Measurements from ENCODE around the gene OGDH. TPM values are rescaled to one million over a fixed set of nuclear protein-coding genes. Genes with fewer than 3 reads are reported as not detected.

OGDH gene
- total and polyA plus RNA-seq, 10 of the 15 experiments (the other 5 are each of a cell fraction or from before 2014, with no cell fraction given) = 4.1 to 103 (median 48.4) TPM

GRCh38 chr7:44750921-44751571 lies 144.6 kb downstream of the OGDH start (continued):
- TF ChIP-seq E4F1 (IDR thresholded peaks at IDR 0.05; ENCODE audit: borderline replicate concordance, partially characterized antibody) (no peak), NBN (IDR thresholded peaks at IDR 0.05) (peak; percentile 74; the same call in 1 of the 2 replicates), SMAD1 (IDR thresholded peaks at IDR 0.05; ENCODE audit: low read depth, partially characterized antibody) (peak; percentile 48), ZBTB4 (CRISPR knock-in tag; IDR thresholded peaks at IDR 0.05) (no peak), IKZF2 (IDR thresholded peaks at IDR 0.05) (peak; percentile 86 to 87), BHLHE40 (IDR thresholded peaks at IDR 0.05; ENCODE audit: borderline replicate concordance in 1 of 2, low read depth in 2 of 2, low read length in 1 of 2) (peak; percentile 68 to 70; a peak in 3 of 4 replicates), BCLAF1 (IDR thresholded peaks at IDR 0.05) (no peak), RAD51 (IDR thresholded peaks at IDR 0.05) (peak; percentile 93), PKNOX1 (IDR thresholded peaks at IDR 0.05) (peak; percentile 29; the same call in 1 of the 2 replicates), MTA2 (IDR thresholded peaks at IDR 0.05; ENCODE audit: low read depth) (peak; percentile 67; the same call in 1 of the 2 replicates), TAF1 (IDR thresholded peaks at IDR 0.05; ENCODE audit: borderline replicate concordance, low read depth, low read length) (peak; percentile 62), CREB1 (IDR thresholded peaks at IDR 0.05; ENCODE audit: low read depth) (peak; percentile 36; the same call in 1 of the 2 replicates), EP300 (IDR thresholded peaks at IDR 0.05; ENCODE audit: borderline replicate concordance in 1 of 2, control insufficient read depth in 1 of 2, low read depth in 2 of 2, low read length in 2 of 2) (peak; percentile 84 to 86; a peak in 3 of 4 replicates), SP1 (IDR thresholded peaks at IDR 0.05; ENCODE audit: low read depth, low read length) (peak; percentile 49), MLLT1 (IDR thresholded peaks at IDR 0.05) (no peak), NFYA (IDR thresholded peaks at IDR 0.05; ENCODE audit: borderline replicate concordance, low read depth, low read length) (no peak), MEF2B (IDR thresholded peaks at IDR 0.05; ENCODE audit: partially characterized antibody, poor library complexity, severe bottlenecking) (peak; percentile 52)
